WTC11 (cell line): ENCODE measurements around the gene GPR62. TPM values are rescaled to one million over a fixed set of nuclear protein-coding genes. Genes with fewer than 3 reads are reported as not detected.

Source experiments
- ATF2 ChIP-seq: sonication (generic); formaldehyde crosslinking; IDR thresholded peaks from 2 replicates; pipeline ENCODE4 v1.8.1; 2022; ENCODE audit warnings: low read depth, missing genetic modification reagents, borderline replicate concordance
- CREB1 ChIP-seq: sonication (generic); formaldehyde crosslinking; IDR thresholded peaks from 2 replicates; pipeline ENCODE4 v1.8.0; 2023; ENCODE audit warnings: mild to moderate bottlenecking, missing genetic modification reagents
- OVOL2 ChIP-seq: fragments of 250-450 bp; sonication (Bioruptor Pico); IDR thresholded peaks from 2 replicates; pipeline ENCODE4 v1.9.0; 2021; ENCODE audit warnings: mild to moderate bottlenecking, borderline replicate concordance
- PRDM15 ChIP-seq: sonication (generic); formaldehyde crosslinking; IDR thresholded peaks from 2 replicates; pipeline ENCODE4 v1.8.0; 2022; ENCODE audit warnings: missing genetic modification reagents
- USF2 ChIP-seq: sonication (generic); formaldehyde crosslinking; IDR thresholded peaks from 2 replicates; pipeline ENCODE4 v1.8.1; 2023; ENCODE audit warnings: mild to moderate bottlenecking, missing genetic modification reagents, moderate library complexity
- ZNF232 ChIP-seq: sonication (generic); formaldehyde crosslinking; IDR thresholded peaks from 2 replicates; pipeline ENCODE4 v1.8.0; 2022; ENCODE audit warnings: mild to moderate bottlenecking, missing genetic modification reagents
- ZNF396 ChIP-seq: fragments of 250-450 bp; sonication (Bioruptor Pico); IDR thresholded peaks from 2 replicates; pipeline ENCODE4 v1.8.0; 2021; ENCODE audit warnings: mild to moderate bottlenecking, moderate library complexity, borderline replicate concordance
- ZNF532 ChIP-seq: fragments of 250-450 bp; sonication (Bioruptor Pico); IDR thresholded peaks from 2 replicates; pipeline ENCODE4 v1.9.0; 2021; ENCODE audit warnings: mild to moderate bottlenecking, borderline replicate concordance
- total RNA-seq: library from RNA; stranded (reverse); gene quantifications from 3 replicates; pipeline ENCODE4 v1.2.3, GENCODE V29; 2021
- TF ChIP-seq, protein P1 (sequence below): fragments of 250-450 bp; sonication (Bioruptor Pico); IDR thresholded peaks from 2 replicates; pipeline ENCODE4 v1.9.0; 2021; ENCODE audit warnings: mild to moderate bottlenecking
- TF ChIP-seq, protein P2 (sequence below): sonication (generic); formaldehyde crosslinking; IDR thresholded peaks from 2 replicates; pipeline ENCODE4 v1.8.1; 2022; ENCODE audit warnings: missing genetic modification reagents, borderline replicate concordance
- TF ChIP-seq, protein P3 (sequence below): sonication (generic); formaldehyde crosslinking; IDR thresholded peaks from 2 replicates; pipeline ENCODE4 v1.8.1; 2023; ENCODE audit warnings: mild to moderate bottlenecking, moderate library complexity, missing genetic modification reagents
- TF ChIP-seq, protein P4 (sequence below): fragments of 250-450 bp; sonication (Bioruptor Pico); IDR thresholded peaks from 2 replicates; pipeline ENCODE4 v2.1.2; 2022; ENCODE audit warnings: mild to moderate bottlenecking, moderate library complexity

GPR62 gene
- total RNA-seq, 1 experiment from 2014 or later = 0.24 TPM

DNA sequence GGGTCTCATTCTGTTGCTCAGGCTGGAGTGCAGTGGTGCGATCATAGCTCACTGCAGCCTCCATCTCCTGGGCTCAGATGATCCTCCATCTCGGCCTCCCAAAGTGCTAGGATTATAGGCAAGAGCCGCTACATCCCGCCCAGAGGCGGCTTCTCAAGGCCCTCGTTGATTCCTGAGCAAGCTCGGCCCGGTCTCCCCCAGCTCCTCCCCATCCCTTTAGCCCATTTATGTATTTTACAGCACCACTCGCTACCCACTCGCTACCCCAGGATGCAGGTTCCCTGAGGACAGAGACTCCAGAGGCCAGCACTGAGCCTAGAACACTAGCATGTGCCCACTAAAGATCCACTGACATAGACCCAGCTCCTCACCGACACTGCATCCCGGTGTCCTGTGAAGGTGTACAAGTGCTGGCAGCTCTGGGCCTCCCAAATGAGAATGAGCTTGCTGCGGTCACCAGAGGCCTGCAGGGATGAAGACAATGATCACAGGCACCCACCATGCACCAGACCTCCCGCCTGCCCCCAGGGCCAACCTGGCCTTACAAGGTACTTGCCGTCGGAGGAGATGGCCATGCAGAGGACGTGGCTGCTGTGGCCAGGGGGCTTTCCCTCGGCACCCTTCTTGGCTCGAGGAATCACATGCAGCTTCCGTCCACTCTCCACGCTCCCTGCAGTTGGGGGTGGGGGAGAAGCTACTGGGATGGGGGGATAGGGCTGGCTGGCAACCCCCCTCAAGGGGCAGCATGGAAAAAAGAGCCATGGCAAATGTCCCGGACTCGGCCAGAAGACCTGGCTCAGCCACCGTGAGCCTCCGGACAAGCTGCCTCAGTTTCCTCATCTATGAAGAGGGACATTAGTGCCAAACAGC lies 19.1 kb upstream of the GPR62 start (continued):
- TF ChIP-seq PRDM15 (CRISPR knock-in tag) (no peak), OVOL2 (CRISPR knock-in tag) (no peak), ATF2 (CRISPR knock-in tag) (no peak), CREB1 (CRISPR knock-in tag) (no peak), USF2 (no peak), ZNF232 (CRISPR knock-in tag) (no peak), ZNF532 (CRISPR knock-in tag) (no peak), ZNF396 (CRISPR knock-in tag) (no peak)
- TF ChIP-seq, protein P1, sequence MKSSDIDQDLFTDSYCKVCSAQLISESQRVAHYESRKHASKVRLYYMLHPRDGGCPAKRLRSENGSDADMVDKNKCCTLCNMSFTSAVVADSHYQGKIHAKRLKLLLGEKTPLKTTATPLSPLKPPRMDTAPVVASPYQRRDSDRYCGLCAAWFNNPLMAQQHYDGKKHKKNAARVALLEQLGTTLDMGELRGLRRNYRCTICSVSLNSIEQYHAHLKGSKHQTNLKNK (CRISPR knock-in tag) = no peak
- TF ChIP-seq, protein P2, sequence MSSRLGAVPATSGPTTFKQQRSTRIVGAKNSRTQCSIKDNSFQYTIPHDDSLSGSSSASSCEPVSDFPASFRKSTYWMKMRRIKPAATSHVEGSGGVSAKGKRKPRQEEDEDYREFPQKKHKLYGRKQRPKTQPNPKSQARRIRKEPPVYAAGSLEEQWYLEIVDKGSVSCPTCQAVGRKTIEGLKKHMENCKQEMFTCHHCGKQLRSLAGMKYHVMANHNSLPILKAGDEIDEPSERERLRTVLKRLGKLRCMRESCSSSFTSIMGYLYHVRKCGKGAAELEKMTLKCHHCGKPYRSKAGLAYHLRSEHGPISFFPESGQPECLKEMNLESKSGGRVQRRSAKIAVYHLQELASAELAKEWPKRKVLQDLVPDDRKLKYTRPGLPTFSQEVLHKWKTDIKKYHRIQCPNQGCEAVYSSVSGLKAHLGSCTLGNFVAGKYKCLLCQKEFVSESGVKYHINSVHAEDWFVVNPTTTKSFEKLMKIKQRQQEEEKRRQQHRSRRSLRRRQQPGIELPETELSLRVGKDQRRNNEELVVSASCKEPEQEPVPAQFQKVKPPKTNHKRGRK (CRISPR knock-in tag) = no peak
- TF ChIP-seq, protein P3, sequence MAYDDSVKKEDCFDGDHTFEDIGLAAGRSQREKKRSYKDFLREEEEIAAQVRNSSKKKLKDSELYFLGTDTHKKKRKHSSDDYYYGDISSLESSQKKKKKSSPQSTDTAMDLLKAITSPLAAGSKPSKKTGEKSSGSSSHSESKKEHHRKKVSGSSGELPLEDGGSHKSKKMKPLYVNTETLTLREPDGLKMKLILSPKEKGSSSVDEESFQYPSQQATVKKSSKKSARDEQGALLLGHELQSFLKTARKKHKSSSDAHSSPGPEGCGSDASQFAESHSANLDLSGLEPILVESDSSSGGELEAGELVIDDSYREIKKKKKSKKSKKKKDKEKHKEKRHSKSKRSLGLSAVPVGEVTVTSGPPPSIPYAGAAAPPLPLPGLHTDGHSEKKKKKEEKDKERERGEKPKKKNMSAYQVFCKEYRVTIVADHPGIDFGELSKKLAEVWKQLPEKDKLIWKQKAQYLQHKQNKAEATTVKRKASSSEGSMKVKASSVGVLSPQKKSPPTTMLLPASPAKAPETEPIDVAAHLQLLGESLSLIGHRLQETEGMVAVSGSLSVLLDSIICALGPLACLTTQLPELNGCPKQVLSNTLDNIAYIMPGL (CRISPR knock-in tag) = no peak
- TF ChIP-seq, protein P4, sequence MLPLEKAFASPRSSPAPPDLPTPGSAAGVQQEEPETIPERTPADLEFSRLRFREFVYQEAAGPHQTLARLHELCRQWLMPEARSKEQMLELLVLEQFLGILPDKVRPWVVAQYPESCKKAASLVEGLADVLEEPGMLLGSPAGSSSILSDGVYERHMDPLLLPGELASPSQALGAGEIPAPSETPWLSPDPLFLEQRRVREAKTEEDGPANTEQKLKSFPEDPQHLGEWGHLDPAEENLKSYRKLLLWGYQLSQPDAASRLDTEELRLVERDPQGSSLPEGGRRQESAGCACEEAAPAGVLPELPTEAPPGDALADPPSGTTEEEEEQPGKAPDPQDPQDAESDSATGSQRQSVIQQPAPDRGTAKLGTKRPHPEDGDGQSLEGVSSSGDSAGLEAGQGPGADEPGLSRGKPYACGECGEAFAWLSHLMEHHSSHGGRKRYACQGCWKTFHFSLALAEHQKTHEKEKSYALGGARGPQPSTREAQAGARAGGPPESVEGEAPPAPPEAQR (CRISPR knock-in tag) = no peak
